Fibroblast of skin of left biceps (primary cell): ENCODE measurements around the gene WSCD1.

ENCODE experiments used
- DNase-seq, 2 experiments: peaks; one replicate each; pipeline ENCODE4 v3.0.0-alpha.2; 2013; ENCODE audit warnings: low read depth in 2 of 2

The WSCD1 gene

GRCh38 chr17:6160232-6160555 is 90.0 kb downstream of the WSCD1 start:
- DNase-seq = no peak

- no peak for DNase-seq
Observed at GRCh38 chr17:6160911-6161855, 91.0 kb downstream of the WSCD1 start.

- no peak for DNase-seq
Observed at GRCh38 chr17:6162216-6162615, 92.0 kb downstream of the WSCD1 start.

- no peak for DNase-seq
Observed at GRCh38 chr17:6162892-6163291, 92.7 kb downstream of the WSCD1 start.

- DNase-seq = no peak
Observed at GRCh38 chr17:6163612-6164333, 93.6 kb downstream of the WSCD1 start.

- no peak for DNase-seq
Observed at GRCh38 chr17:6164996-6165395, 94.8 kb downstream of the WSCD1 start.

GRCh38 chr17:6165806-6166205 is 95.6 kb downstream of the WSCD1 start:
- DNase-seq = no peak

- DNase-seq = no peak
Observed at GRCh38 chr17:6166492-6167179, 96.5 kb downstream of the WSCD1 start.

- DNase-seq = no peak
Observed at GRCh38 chr17:6168296-6168695, 98.1 kb downstream of the WSCD1 start.

- DNase-seq = no peak
Observed at GRCh38 chr17:6170349-6170748, 100.2 kb downstream of the WSCD1 start.

GRCh38 chr17:6172642-6173330 is 102.6 kb downstream of the WSCD1 start:
- no peak for DNase-seq

GRCh38 chr17:6173653-6174052 is 103.5 kb downstream of the WSCD1 start:
- no peak for DNase-seq
